Spleen (tissue), 7 donors: ENCODE results near the gene CACNB2.

Source experiments
- CTCF ChIP-seq, 11 experiments: fragments of 200-600 bp in 7 of 11; fragments of 450-650 bp in 4 of 11; sonication (generic) in 4 of 11; IDR thresholded peaks in 8 of 11; conservative IDR thresholded peaks in 3 of 11; 1 replicate in 7 of 11; 2 replicates in 4 of 11; pipeline versions ENCODE4 v1.4.0 to v1.8.0; 2016 to 2021; ENCODE audit warnings: antibody characterized with exemption in 11 of 11, inconsistent platforms in 4 of 11, mild to moderate bottlenecking in 1 of 11
- POLR2A ChIP-seq, 3 donors: fragments of 450-650 bp; IDR thresholded peaks; one replicate each; pipeline ENCODE4 v1.5.1; 2017; ENCODE audit warnings: antibody characterized with exemption in 3 of 3, mild to moderate bottlenecking in 1 of 3
- donor health status: DM: no; HTN: no; CAD: no; lungs with moderate emphysema.
- donor health status: DM: no; HTN: no; CAD: no.
- donor health status: DM: no; HTN: no; CAD: no.

GRCh38 chr10:18539335-18539734 lies 399.1 kb downstream of the CACNB2 start:
- TF ChIP-seq CTCF (IDR thresholded peaks at IDR 0.05 in 8 of 11, conservative IDR thresholded peaks at IDR 0.05 in 3 of 11) (no peak), POLR2A (IDR thresholded peaks at IDR 0.05) (no peak)
